Measurements from ENCODE around the gene SGF29.
"Not testable (repeated sequence)": the region's sequence is repeated elsewhere in the genome, so short reads cannot be mapped to it uniquely, and the experiment has no call there.

SGF29 gene

DNA sequence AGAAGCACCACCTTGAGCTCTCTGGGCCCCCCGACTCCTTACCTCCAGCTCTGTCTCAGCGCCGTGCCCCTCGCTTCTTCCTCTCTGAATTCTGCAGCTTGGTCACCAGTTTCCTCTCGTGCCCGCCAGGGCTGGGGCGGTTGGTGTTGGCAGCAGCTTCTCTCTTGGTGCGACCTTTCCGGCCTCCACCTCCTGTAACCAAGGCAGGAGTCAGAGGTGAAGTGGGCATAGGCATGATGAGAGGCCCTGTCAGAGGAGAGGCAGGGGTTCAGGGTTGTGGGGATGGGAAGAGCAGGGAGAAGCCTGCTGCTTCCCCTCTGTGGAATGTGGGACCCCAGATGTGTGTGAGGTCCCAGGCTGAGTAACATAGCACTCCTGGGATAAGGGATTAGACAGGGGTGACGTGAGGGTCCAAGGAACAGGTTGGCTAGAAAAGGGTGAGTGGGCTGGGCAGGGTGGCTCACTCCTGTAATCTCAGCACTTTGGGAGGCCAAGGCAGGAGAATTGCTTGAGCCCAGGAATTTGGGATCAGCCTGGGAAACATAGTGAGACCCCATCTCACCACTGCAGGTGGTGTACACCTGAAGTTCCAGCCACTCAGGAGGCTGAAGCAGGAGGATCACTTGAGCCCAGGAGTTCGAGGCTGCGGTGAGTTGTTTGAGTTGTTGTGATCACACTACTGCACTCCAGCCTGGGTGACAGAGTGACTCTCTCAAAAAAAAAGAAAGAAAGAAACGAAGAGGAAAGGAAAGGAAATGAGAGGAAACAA lies 15.6 kb upstream of the SGF29 start:
- TF ChIP-seq, protein P1, sequence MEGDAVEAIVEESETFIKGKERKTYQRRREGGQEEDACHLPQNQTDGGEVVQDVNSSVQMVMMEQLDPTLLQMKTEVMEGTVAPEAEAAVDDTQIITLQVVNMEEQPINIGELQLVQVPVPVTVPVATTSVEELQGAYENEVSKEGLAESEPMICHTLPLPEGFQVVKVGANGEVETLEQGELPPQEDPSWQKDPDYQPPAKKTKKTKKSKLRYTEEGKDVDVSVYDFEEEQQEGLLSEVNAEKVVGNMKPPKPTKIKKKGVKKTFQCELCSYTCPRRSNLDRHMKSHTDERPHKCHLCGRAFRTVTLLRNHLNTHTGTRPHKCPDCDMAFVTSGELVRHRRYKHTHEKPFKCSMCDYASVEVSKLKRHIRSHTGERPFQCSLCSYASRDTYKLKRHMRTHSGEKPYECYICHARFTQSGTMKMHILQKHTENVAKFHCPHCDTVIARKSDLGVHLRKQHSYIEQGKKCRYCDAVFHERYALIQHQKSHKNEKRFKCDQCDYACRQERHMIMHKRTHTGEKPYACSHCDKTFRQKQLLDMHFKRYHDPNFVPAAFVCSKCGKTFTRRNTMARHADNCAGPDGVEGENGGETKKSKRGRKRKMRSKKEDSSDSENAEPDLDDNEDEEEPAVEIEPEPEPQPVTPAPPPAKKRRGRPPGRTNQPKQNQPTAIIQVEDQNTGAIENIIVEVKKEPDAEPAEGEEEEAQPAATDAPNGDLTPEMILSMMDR (conservative IDR thresholded peaks at IDR 0.05): no peak
- TF ChIP-seq ZFX (IDR thresholded peaks at IDR 0.05): no peak
- peak overlapping the region; percentile 95 for H3K27ac ChIP-seq

DNA sequence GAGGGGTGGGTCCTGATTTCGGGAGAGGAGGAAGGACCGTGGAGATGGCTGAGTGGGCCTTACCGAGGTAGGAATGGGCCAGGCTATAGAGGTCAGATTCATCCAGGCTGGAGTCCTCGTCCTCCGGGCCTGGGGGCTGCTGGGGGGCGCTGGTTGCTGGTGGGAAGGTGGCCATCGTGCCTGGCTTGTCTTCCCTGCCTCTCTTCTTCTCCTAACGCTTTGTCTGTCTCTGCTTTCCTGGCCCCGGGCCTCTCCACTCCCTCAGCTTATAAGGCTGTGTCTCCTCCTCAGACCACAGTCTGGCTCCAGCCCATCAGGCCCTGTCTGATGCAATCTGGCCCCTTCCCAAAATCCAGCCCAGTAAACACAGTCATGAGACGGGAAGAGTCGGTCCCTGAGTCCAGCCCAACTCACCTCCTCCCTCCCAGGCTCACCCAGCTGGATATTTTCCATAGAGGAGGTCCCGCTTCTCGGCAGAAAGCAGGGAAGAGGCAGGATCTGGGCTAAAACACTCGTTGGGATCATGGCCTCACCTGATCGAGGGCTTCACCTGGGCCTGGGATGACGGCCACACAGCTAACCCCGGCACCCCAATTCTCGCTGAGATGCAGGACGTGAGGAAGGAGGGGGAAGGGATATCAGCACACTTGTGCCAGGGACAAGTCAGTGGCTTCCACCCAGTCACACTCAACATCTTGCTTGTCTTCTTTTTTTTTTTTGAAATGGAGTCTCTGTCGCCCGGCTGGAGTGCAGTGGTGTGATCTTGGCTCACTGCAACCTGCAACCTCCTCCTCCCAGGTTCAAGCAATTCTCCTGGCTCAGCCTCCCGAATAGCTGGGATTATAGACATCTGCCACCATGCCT lies 14.8 kb upstream of the SGF29 start, which contains the start of gene NUPR1:
Gene NUPR1, minus strand, starts transcription at position 242 of the 864 bp plus-strand sequence. Its CDS starts 67 bp downstream, at position 175.
- peak within 1 kb of the TSS; percentile 95 for H3K27ac ChIP-seq
- TF ChIP-seq, protein P1 (conservative IDR thresholded peaks at IDR 0.05): no peak
- TF ChIP-seq ZFX (IDR thresholded peaks at IDR 0.05): peak; percentile 24; the same call in 1 of the 2 replicates

GRCh38 chr16:28540346-28540745 lies 13.4 kb upstream of the SGF29 start:
- TF ChIP-seq, protein P1 (conservative IDR thresholded peaks at IDR 0.05): no peak
- no peak for TF ChIP-seq ZFX (IDR thresholded peaks at IDR 0.05)
- peak overlapping the region; percentile 95 for H3K27ac ChIP-seq

DNA sequence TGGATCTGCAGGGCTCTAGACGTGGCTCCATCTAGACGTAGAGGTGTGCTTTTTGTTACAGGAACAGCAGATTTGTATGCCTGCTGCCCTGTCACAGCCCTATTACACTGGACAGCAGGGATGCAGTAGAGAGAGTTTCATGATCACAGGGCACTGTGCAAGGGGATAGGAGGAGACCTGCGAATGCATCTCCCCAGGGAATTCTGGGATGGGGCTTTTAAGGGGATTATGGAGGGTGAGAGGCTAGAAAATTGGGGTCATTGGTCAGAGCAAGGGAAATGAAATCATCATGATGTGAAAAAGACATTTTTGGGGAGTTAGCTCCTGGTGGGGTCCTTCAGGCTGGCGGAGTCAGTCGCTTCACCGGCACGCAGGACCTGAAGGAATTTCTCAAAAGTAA lies 11.1 kb upstream of the SGF29 start:
- peak overlapping the region; percentile 95 for H3K27ac ChIP-seq
- no peak for TF ChIP-seq ZFX (IDR thresholded peaks at IDR 0.05)
- TF ChIP-seq, protein P1 (conservative IDR thresholded peaks at IDR 0.05): no peak

GRCh38 chr16:28543072-28543471 lies 10.6 kb upstream of the SGF29 start:
- no peak for TF ChIP-seq ZFX (IDR thresholded peaks at IDR 0.05)
- TF ChIP-seq, protein P1 (conservative IDR thresholded peaks at IDR 0.05): no peak
- peak overlapping the region; percentile 95 for H3K27ac ChIP-seq

- TF ChIP-seq, protein P1 (conservative IDR thresholded peaks at IDR 0.05): no peak
- TF ChIP-seq ZFX (IDR thresholded peaks at IDR 0.05): no peak
These were observed 8.7 kb upstream of the SGF29 start for GRCh38 chr16:28544998-28545397.

GRCh38 chr16:28545964-28546363 lies 7.8 kb upstream of the SGF29 start:
- H3K27ac ChIP-seq: not testable (repeated sequence)

More at GRCh38 chr16:28544998-28545397, 8.7 kb upstream of the SGF29 start:
- H3K27ac ChIP-seq: no peak overlapping the region
